HepG2 (cell line): ENCODE data around the gene NFATC2. TPM values are rescaled to one million over a fixed set of nuclear protein-coding genes. Genes with fewer than 3 reads are reported as not detected.

Experiments
- ATAC-seq: fragments of 200-7000 bp; cut with Tn5 transposase; 3 replicates; pipeline ENCODE4 v1.9.1; 2020; ENCODE audit warnings: mild to moderate bottlenecking, moderate library complexity
- BruUV-seq: library from RNA; stranded (reverse); fragments of 400-500 nt; replicated peaks from 2 replicates; lab custom pipeline; 2021; lab: Mats Ljungman, UMichigan
- CTCF ChIA-PET: fragments of 300-600 bp; formaldehyde crosslinking; extraction: SDS; loops from one replicate; lab custom pipeline; 2021; ENCODE audit warnings: low total read pairs, inconsistent platforms, low intra/inter-chr PET ratio; lab: Yijun Ruan, JAX
- POLR2A ChIA-PET: fragments of 350-600 bp; sonication (Branson Sonifier 250); formaldehyde crosslinking; loops from one replicate; lab custom pipeline; 2020; ENCODE audit warnings: antibody characterized with exemption, inconsistent platforms; lab: Yijun Ruan, JAX
- DNase-seq: peaks from one replicate; pipeline ENCODE4 v3.0.0-alpha.2; 2015; ENCODE audit warnings: low spot score
- FAIRE-seq: peaks from 3 replicates; lab custom pipeline; 2011; peaks lifted over from hg19 to GRCh38; lab: Jason Lieb, UNC
- H2AFZ ChIP-seq: one replicate; pipeline ENCODE4 v1.6.1; 2011; ENCODE audit warnings: low read length, inconsistent platforms
- H3K27ac ChIP-seq: fragments of 300-600 bp; 3 replicates; pipeline ENCODE4 v1.8.0; 2011; ENCODE audit warnings: mixed run types, mild to moderate bottlenecking, mixed read lengths, low read length, inconsistent platforms; ENCODE audit not compliant: insufficient read depth; ENCODE audit errors: extremely low read length
- H3K27me3 ChIP-seq, 2 experiments: fragments of 200-600 bp in 1 of 2; 2 replicates in 1 of 2; 3 replicates in 1 of 2; pipeline versions ENCODE4 v1.6.0 to v1.8.0; 2011; ENCODE audit warnings: low read length in 2 of 2, mild to moderate bottlenecking in 2 of 2, moderate library complexity in 2 of 2, inconsistent platforms in 1 of 2; ENCODE audit not compliant: insufficient read depth in 2 of 2, control insufficient read depth in 1 of 2
- H3K36me3 ChIP-seq, 2 experiments: fragments of 200-600 bp in 1 of 2; replicated peaks in 1 of 2; 2 replicates in 1 of 2; 3 replicates in 1 of 2; pipeline versions ENCODE4 v1.5.1 to v1.8.0; 2011; ENCODE audit warnings: low read length in 2 of 2, inconsistent platforms in 1 of 2; ENCODE audit not compliant: insufficient read depth in 2 of 2, control insufficient read depth in 1 of 2
- H3K4me1 ChIP-seq: 2 replicates; pipeline ENCODE4 v1.5.1; 2012; ENCODE audit warnings: low read length, inconsistent platforms; ENCODE audit not compliant: insufficient read depth
- H3K4me2 ChIP-seq: 2 replicates; pipeline ENCODE4 v1.6.0; 2011; ENCODE audit warnings: low read depth, low read length, inconsistent platforms
- H3K4me3 ChIP-seq, 3 experiments: fragments of 200-600 bp in 1 of 3; sonication (generic), shearing (Covaris generic) in 1 of 3; replicated peaks in 1 of 3; 2 replicates each; pipeline ENCODE4 v1.5.1; 2011 to 2016; ENCODE audit warnings: low read length in 3 of 3, inconsistent platforms in 2 of 3, low read depth in 2 of 3, mild to moderate bottlenecking in 2 of 3, control low read depth in 1 of 3, mixed read lengths in 1 of 3; ENCODE audit not compliant: insufficient read depth in 1 of 3
- H3K79me2 ChIP-seq: one replicate; pipeline ENCODE4 v1.6.1; 2011; ENCODE audit warnings: low read length, inconsistent platforms; ENCODE audit not compliant: insufficient read depth
- H3K9ac ChIP-seq: 2 replicates; pipeline ENCODE4 v1.6.0; 2011; ENCODE audit warnings: mild to moderate bottlenecking, low read depth, low read length, inconsistent platforms; ENCODE audit not compliant: insufficient read depth
- H3K9me3 ChIP-seq: 2 replicates; pipeline ENCODE4 v1.5.1; 2012; ENCODE audit warnings: mild to moderate bottlenecking, low read length
- H4K20me1 ChIP-seq: 2 replicates; pipeline ENCODE4 v1.6.0; 2011; ENCODE audit warnings: inconsistent platforms, mild to moderate bottlenecking, low read length, moderate library complexity; ENCODE audit not compliant: insufficient read depth
- ELF3 ChIP-seq: IDR thresholded peaks from 2 replicates; pipeline ENCODE4 v1.6.1; 2016; ENCODE audit warnings: missing genetic modification reagents, missing compliant biosample characterization
- GFI1 ChIP-seq: sonication (generic); formaldehyde crosslinking; IDR thresholded peaks from 2 replicates; pipeline ENCODE4 v1.5.0; 2020; ENCODE audit warnings: missing genetic modification reagents, mild to moderate bottlenecking, borderline replicate concordance
- KLF11 ChIP-seq: IDR thresholded peaks from 2 replicates; pipeline ENCODE4 v1.6.1; 2016; ENCODE audit warnings: missing compliant biosample characterization
- MXD4 ChIP-seq: IDR thresholded peaks from 2 replicates; pipeline ENCODE4 v1.6.1; 2016; ENCODE audit warnings: mild to moderate bottlenecking, missing biosample characterization, missing genetic modification reagents
- PHF21A ChIP-seq: sonication (generic); formaldehyde crosslinking; IDR thresholded peaks from 2 replicates; pipeline ENCODE4 v1.5.0; 2020; ENCODE audit warnings: mild to moderate bottlenecking, missing genetic modification reagents
- RNF2 ChIP-seq: fragments of 450-650 bp; conservative IDR thresholded peaks from 2 replicates; pipeline ENCODE4 v1.6.1; 2016; ENCODE audit warnings: low read depth
- TEAD3 ChIP-seq: optimal IDR thresholded peaks from 2 replicates; pipeline ENCODE3; 2016; ENCODE audit warnings: borderline replicate concordance
- TEF ChIP-seq: sonication (generic); formaldehyde crosslinking; IDR thresholded peaks from 2 replicates; pipeline ENCODE4 v1.5.0; 2020; ENCODE audit warnings: missing genetic modification reagents
- XRCC5 ChIP-seq: fragments of 200-400 bp; formaldehyde crosslinking; optimal IDR thresholded peaks from 2 replicates; pipeline ENCODE3; 2017; ENCODE audit warnings: mild to moderate bottlenecking, low read length
- ZBTB20 ChIP-seq: sonication (generic); formaldehyde crosslinking; IDR thresholded peaks from 2 replicates; pipeline ENCODE4 v1.8.1; 2023; ENCODE audit warnings: missing genetic modification reagents, low read depth, mild to moderate bottlenecking, borderline replicate concordance
- ZBTB25 ChIP-seq: IDR thresholded peaks from 2 replicates; pipeline ENCODE4 v1.6.1; 2018; ENCODE audit warnings: missing genetic modification reagents
- ZFP37 ChIP-seq: sonication (generic); formaldehyde crosslinking; IDR thresholded peaks from 2 replicates; pipeline ENCODE4 v1.4.0; 2020; ENCODE audit warnings: missing genetic modification reagents, borderline replicate concordance
- ZNF333 ChIP-seq: sonication (generic); formaldehyde crosslinking; IDR thresholded peaks from 2 replicates; pipeline ENCODE4 v1.4.0; 2020; ENCODE audit warnings: mild to moderate bottlenecking, missing genetic modification reagents, borderline replicate concordance
- ZNF687 ChIP-seq: sonication (generic); formaldehyde crosslinking; IDR thresholded peaks from 2 replicates; pipeline ENCODE4 v1.5.1; 2020; ENCODE audit warnings: mild to moderate bottlenecking, missing genetic modification reagents, moderate library complexity
- WGBS: methylation state at CpG from one replicate; pipeline ENCODE4 v1.1.6; 2017; ENCODE audit warnings: low lambda C conversion rate; 5-methylcytosine and 5-hydroxymethylcytosine counted together
- in situ Hi-C: cut with HindIII; loops from 2 replicates; pipeline ENCODE4 v1.10.0; 2017; ENCODE audit warnings: low pct_unique_long_range_greater_than_20kb; ENCODE audit not compliant: extremely low pct_ligation_motif_present
- intact Hi-C: fragments of 100-400 bp; cut with micrococcal nuclease; formaldehyde crosslinking; loops from one replicate; pipeline ENCODE4 v1.10.0; 2022; ENCODE audit not compliant: unreplicated experiment
- polyA plus RNA-seq, 8 experiments: library from polyadenylated mRNA; depleted of rRNA in 3 of 8; stranded (reverse) in 7 of 8; unstranded in 1 of 8; fragments of >200 nt; fragmentation: Illumina TruSeq in 4 of 8; extraction: Trizol in 4 of 8; gene quantifications; 2 replicates each; pipeline versions ENCODE4 v1.2.1 to v1.2.3, GENCODE V29; 2011 to 2016; ENCODE audit warnings: low read depth in 4 of 8, missing spikeins in 1 of 8, mixed read lengths in 1 of 8; ENCODE audit not compliant: insufficient read depth in 1 of 8
- total RNA-seq, 5 experiments: library from RNA; depleted of rRNA; stranded (reverse); fragments of >200 nt; fragmentation: Illumina TruSeq; extraction: Trizol; gene quantifications; 2 replicates each; pipeline ENCODE4 v1.2.3, GENCODE V29; 2016; ENCODE audit warnings: low read depth in 1 of 5

NFATC2 gene
- total and polyA plus RNA-seq, 2 of the 13 experiments (the other 11 are each of a cell fraction or from before 2014, with no cell fraction given) = 1.9 to 3.3 TPM

- no peaks in the 10 kb centered on the region for H3K79me2 ChIP-seq
- TF ChIP-seq ZNF687 (CRISPR knock-in tag) (no peak), RNF2 (no peak), PHF21A (CRISPR knock-in tag) (no peak), ZBTB20 (CRISPR knock-in tag) (no peak), ZNF333 (no peak), TEAD3 (CRISPR knock-in tag) (no peak), ZBTB25 (no peak), KLF11 (CRISPR knock-in tag) (no peak), ZFP37 (CRISPR knock-in tag) (no peak), MXD4 (CRISPR knock-in tag) (no peak), GFI1 (no peak), TEF (CRISPR knock-in tag) (no peak), ELF3 (CRISPR knock-in tag) (no peak), XRCC5 (no peak)
- no peak for ATAC-seq
- H3K36me3 ChIP-seq = no peaks in the 10 kb centered on the region
- no peak overlapping the region for H2AFZ ChIP-seq
- no peaks in the 10 kb centered on the region for H4K20me1 ChIP-seq
- H3K4me2 ChIP-seq = no peak overlapping the region
- FAIRE-seq = no peak
- H3K9me3 ChIP-seq = no peaks in the 10 kb centered on the region
- WGBS = 26% methylated on average over 5 of the region's 5 CpGs
- H3K9ac ChIP-seq = no peak overlapping the region
- H3K4me3 ChIP-seq = no peak overlapping the region
- no TSS peak for BruUV-seq
- ChIA-PET POLR2A (no interaction called here), CTCF (no interaction called here)
- H3K4me1 ChIP-seq = no peaks in the 10 kb centered on the region
- no peak overlapping the region for H3K27ac ChIP-seq
- intact Hi-C loops = no loop called here
- in situ Hi-C loops = no loop called here
- DNase-seq = no peak
- H3K27me3 ChIP-seq = peaks cover 3 to 27% of the 10 kb centered on the region in 2 experiments; a peak in 3 of 5 replicates
Observed at GRCh38 chr20:51338692-51339440, 203.7 kb downstream of the NFATC2 start.
